Osteoblast (primary cell): Measurements from ENCODE around the gene SPN. TPM values are rescaled to one million over a fixed set of nuclear protein-coding genes. Genes with fewer than 3 reads are reported as not detected.

ENCODE experiments used
- DNase-seq: peaks from one replicate; pipeline ENCODE4 v3.0.0; 2011; ENCODE audit warnings: low spot score, mixed read lengths; ENCODE audit not compliant: insufficient read length; ENCODE audit errors: missing footprints
- H2AFZ ChIP-seq: 2 replicates; pipeline ENCODE4 v1.6.0; 2011; ENCODE audit warnings: mild to moderate bottlenecking, low read length
- H3K27ac ChIP-seq: 2 replicates; pipeline ENCODE4 v1.5.1; 2011; ENCODE audit warnings: mild to moderate bottlenecking, low read depth, low read length, moderate library complexity
- H3K27me3 ChIP-seq: 2 replicates; pipeline ENCODE4 v1.6.0; 2012; ENCODE audit warnings: mild to moderate bottlenecking, control low read depth, inconsistent platforms, low read length, moderate library complexity; ENCODE audit not compliant: insufficient read depth
- H3K36me3 ChIP-seq: 2 replicates; pipeline ENCODE4 v1.5.1; 2011; ENCODE audit warnings: mild to moderate bottlenecking, low read length, control low read depth, moderate library complexity; ENCODE audit not compliant: insufficient read depth
- H3K4me1 ChIP-seq: 2 replicates; pipeline ENCODE4 v1.5.1; 2011; ENCODE audit warnings: mild to moderate bottlenecking, low read length, control low read depth, moderate library complexity; ENCODE audit not compliant: insufficient read depth
- H3K4me2 ChIP-seq: 2 replicates; pipeline ENCODE4 v1.6.0; 2011; ENCODE audit warnings: mild to moderate bottlenecking, low read length; ENCODE audit not compliant: insufficient read depth
- H3K4me3 ChIP-seq: fragments of 200-600 bp; sonication (generic); 3 replicates; pipeline ENCODE4 v1.5.1; 2012; ENCODE audit warnings: mild to moderate bottlenecking, low read length, inconsistent platforms; ENCODE audit not compliant: insufficient read depth
- H3K79me2 ChIP-seq: 2 replicates; pipeline ENCODE4 v1.6.0; 2012; ENCODE audit warnings: mild to moderate bottlenecking, low read length, control low read depth, inconsistent platforms; ENCODE audit not compliant: insufficient read depth
- H3K9me3 ChIP-seq: 2 replicates; pipeline ENCODE4 v1.5.1; 2011; ENCODE audit warnings: low read depth, low read length, control low read depth
- H4K20me1 ChIP-seq: 2 replicates; pipeline ENCODE4 v1.6.0; 2012; ENCODE audit warnings: mild to moderate bottlenecking, low read length, control low read depth; ENCODE audit not compliant: insufficient read depth
- total RNA-seq: library from RNA; depleted of rRNA; stranded (reverse); fragments of >200 nt; gene quantifications from 2 replicates; pipeline ENCODE4 v1.2.3, GENCODE V29; 2012
- TF ChIP-seq, protein P1 (sequence below): IDR thresholded peaks from 2 replicates; pipeline ENCODE4 v1.5.1; 2011; ENCODE audit warnings: mild to moderate bottlenecking, low read depth, low read length, moderate library complexity; ENCODE audit errors: extremely low read depth

SPN gene
- total RNA-seq, 1 donor: under 0.01 TPM

GRCh38 chr16:29676989-29677785, 14.1 kb downstream of the SPN start:
- Histone ChIP-seq H3K27ac (no peak overlapping the region), H3K9me3 (no peaks in the 10 kb centered on the region), H3K4me2 (no peak overlapping the region), H3K36me3 (no peaks in the 10 kb centered on the region), H3K79me2 (no peaks in the 10 kb centered on the region), H2AFZ (no peak overlapping the region), H3K4me3 (no peak overlapping the region), H3K4me1 (peaks cover 3% of the 10 kb centered on the region), H3K27me3 (no peaks in the 10 kb centered on the region), H4K20me1 (peaks cover 3% of the 10 kb centered on the region)
- TF ChIP-seq, protein P1, sequence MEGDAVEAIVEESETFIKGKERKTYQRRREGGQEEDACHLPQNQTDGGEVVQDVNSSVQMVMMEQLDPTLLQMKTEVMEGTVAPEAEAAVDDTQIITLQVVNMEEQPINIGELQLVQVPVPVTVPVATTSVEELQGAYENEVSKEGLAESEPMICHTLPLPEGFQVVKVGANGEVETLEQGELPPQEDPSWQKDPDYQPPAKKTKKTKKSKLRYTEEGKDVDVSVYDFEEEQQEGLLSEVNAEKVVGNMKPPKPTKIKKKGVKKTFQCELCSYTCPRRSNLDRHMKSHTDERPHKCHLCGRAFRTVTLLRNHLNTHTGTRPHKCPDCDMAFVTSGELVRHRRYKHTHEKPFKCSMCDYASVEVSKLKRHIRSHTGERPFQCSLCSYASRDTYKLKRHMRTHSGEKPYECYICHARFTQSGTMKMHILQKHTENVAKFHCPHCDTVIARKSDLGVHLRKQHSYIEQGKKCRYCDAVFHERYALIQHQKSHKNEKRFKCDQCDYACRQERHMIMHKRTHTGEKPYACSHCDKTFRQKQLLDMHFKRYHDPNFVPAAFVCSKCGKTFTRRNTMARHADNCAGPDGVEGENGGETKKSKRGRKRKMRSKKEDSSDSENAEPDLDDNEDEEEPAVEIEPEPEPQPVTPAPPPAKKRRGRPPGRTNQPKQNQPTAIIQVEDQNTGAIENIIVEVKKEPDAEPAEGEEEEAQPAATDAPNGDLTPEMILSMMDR: no peak
- DNase-seq: peak; percentile 48

GRCh38 chr16:29678691-29679267, 15.7 kb downstream of the SPN start, which contains the start of gene QPRT:
TSS of gene QPRT (plus strand) at chr16:29679180. CDS start at chr16:29679198, 18 bp downstream.
- Histone ChIP-seq H3K4me1 (peaks cover 3% of the 10 kb centered on the region), H3K4me2 (peak within 1 kb of the TSS; percentile 79), H2AFZ (peak within 1 kb of the TSS; percentile 76), H3K4me3 (peak within 1 kb of the TSS; percentile 66), H3K36me3 (no peaks in the 10 kb centered on the region), H3K9me3 (no peaks in the 10 kb centered on the region), H3K27me3 (no peaks in the 10 kb centered on the region), H4K20me1 (peaks cover 3% of the 10 kb centered on the region), H3K79me2 (no peaks in the 10 kb centered on the region), H3K27ac (no peak within 1 kb of the TSS)
- TF ChIP-seq, protein P1: no peak
- peak; percentile 88 for DNase-seq

- DNase-seq: peak; percentile 34
- H3K4me2 ChIP-seq: no peak overlapping the region
- no peak overlapping the region for H2AFZ ChIP-seq
- no peak overlapping the region for H3K27ac ChIP-seq
- no peaks in the 10 kb centered on the region for H3K9me3 ChIP-seq
- TF ChIP-seq, protein P1: no peak
- no peaks in the 10 kb centered on the region for H3K27me3 ChIP-seq
- no peak overlapping the region for H3K4me3 ChIP-seq
- no peaks in the 10 kb centered on the region for H3K79me2 ChIP-seq
- H3K4me1 ChIP-seq: peaks cover 3% of the 10 kb centered on the region
- H4K20me1 ChIP-seq: peaks cover 3% of the 10 kb centered on the region
- no peaks in the 10 kb centered on the region for H3K36me3 ChIP-seq
Measured at GRCh38 chr16:29680180-29680598, 17.1 kb downstream of the SPN start.

GRCh38 chr16:29683543-29684090, 20.6 kb downstream of the SPN start:
- Histone ChIP-seq H4K20me1 (peaks cover 3% of the 10 kb centered on the region), H3K27ac (no peak overlapping the region), H3K9me3 (no peaks in the 10 kb centered on the region), H3K79me2 (no peaks in the 10 kb centered on the region), H3K27me3 (no peaks in the 10 kb centered on the region), H2AFZ (no peak overlapping the region), H3K4me2 (no peak overlapping the region), H3K36me3 (no peaks in the 10 kb centered on the region), H3K4me1 (peaks cover 3% of the 10 kb centered on the region), H3K4me3 (no peak overlapping the region)
- TF ChIP-seq, protein P1: no peak
- DNase-seq: peak; percentile 49
